Type B pancreatic cell (in vitro differentiated cells): ENCODE results near the gene SYNGR4. TPM values are rescaled to one million over a fixed set of nuclear protein-coding genes. Genes with fewer than 3 reads are reported as not detected.

Experiments used
- DNase-seq: peaks from one replicate; pipeline ENCODE4 v3.0.0; 2021; ENCODE audit warnings: mixed read lengths; ENCODE audit not compliant: unreplicated experiment; ENCODE audit errors: extremely low spot score
- H3K27ac Mint-ChIP-seq: 2 replicates; pipeline ENCODE4 v1.8.0; 2021; ENCODE audit warnings: mild to moderate bottlenecking, mixed read lengths
- H3K27me3 Mint-ChIP-seq: 2 replicates; pipeline ENCODE4 v1.8.0; 2021; ENCODE audit warnings: mixed read lengths
- H3K36me3 Mint-ChIP-seq: 2 replicates; pipeline ENCODE4 v1.8.0; 2021; ENCODE audit warnings: mixed read lengths
- H3K4me1 Mint-ChIP-seq: one replicate; pipeline ENCODE4 v1.8.0; 2021; ENCODE audit warnings: mixed read lengths; ENCODE audit not compliant: unreplicated experiment
- H3K4me3 Mint-ChIP-seq: 2 replicates; pipeline ENCODE4 v1.8.0; 2021; ENCODE audit warnings: mild to moderate bottlenecking, mixed read lengths
- H3K9me3 Mint-ChIP-seq: 2 replicates; pipeline ENCODE4 v1.8.0; 2021; ENCODE audit warnings: mixed read lengths
- total RNA-seq: library from RNA; stranded (reverse); gene quantifications from 2 replicates; pipeline ENCODE4 v1.2.1, GENCODE V29; 2021; ENCODE audit warnings: low replicate concordance
- TF ChIP-seq, protein P1 (sequence below): fragments of 200-600 bp; sonication (generic); conservative IDR thresholded peaks from 2 replicates; pipeline ENCODE4 v1.5.0; 2021; ENCODE audit warnings: antibody characterized with exemption, mild to moderate bottlenecking

The SYNGR4 gene
- total RNA-seq, 1 donor from 2014 or later = not detected

DNA sequence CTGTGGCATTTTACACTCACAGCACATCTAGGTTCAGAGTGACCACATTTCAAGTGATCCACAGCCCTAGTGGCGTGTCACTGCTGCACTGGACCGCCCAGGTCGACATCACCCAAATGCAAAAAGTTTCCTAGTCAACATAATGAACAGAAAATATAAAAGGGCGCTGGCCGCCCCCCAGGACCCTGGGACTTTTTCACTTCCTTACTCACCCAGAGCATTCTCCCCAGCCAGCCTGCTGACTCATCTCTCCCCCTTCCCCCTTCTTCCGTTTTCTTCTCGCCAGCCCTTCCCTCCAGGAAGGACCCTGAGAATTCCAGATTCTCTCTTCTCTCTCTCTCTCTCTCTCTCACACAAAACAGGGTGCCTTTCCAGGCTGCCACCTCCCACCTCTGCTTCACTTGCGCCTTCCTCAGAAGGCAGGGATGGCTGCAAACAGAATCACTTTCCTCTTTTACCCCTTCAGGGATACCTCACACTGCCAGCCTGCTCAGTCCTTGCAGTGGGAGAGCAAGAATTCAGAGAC lies 60.6 kb downstream of the SYNGR4 start:
- no peaks in the 10 kb centered on the region for H3K27me3 Mint-ChIP-seq
- DNase-seq = no peak
- no peaks in the 10 kb centered on the region for H3K9me3 Mint-ChIP-seq
- H3K27ac Mint-ChIP-seq = peak overlapping the region; percentile 69
- TF ChIP-seq, protein P1, sequence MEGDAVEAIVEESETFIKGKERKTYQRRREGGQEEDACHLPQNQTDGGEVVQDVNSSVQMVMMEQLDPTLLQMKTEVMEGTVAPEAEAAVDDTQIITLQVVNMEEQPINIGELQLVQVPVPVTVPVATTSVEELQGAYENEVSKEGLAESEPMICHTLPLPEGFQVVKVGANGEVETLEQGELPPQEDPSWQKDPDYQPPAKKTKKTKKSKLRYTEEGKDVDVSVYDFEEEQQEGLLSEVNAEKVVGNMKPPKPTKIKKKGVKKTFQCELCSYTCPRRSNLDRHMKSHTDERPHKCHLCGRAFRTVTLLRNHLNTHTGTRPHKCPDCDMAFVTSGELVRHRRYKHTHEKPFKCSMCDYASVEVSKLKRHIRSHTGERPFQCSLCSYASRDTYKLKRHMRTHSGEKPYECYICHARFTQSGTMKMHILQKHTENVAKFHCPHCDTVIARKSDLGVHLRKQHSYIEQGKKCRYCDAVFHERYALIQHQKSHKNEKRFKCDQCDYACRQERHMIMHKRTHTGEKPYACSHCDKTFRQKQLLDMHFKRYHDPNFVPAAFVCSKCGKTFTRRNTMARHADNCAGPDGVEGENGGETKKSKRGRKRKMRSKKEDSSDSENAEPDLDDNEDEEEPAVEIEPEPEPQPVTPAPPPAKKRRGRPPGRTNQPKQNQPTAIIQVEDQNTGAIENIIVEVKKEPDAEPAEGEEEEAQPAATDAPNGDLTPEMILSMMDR = no peak
- H3K4me1 Mint-ChIP-seq = peaks cover 6% of the 10 kb centered on the region
- no peak overlapping the region for H3K4me3 Mint-ChIP-seq
- H3K36me3 Mint-ChIP-seq = no peaks in the 10 kb centered on the region

Other genes with a start within 250 kb of the SYNGR4 start
- 48.4 and 84.9 TPM in 2 replicates for gene LIG1, start 194.0 kb upstream of the SYNGR4 start, total RNA-seq
- 6.7 and 10.7 TPM in 2 replicates for gene ZSWIM9, start 193.7 kb upstream of the SYNGR4 start, total RNA-seq
- 21.9 and 50.4 TPM in 2 replicates for gene CARD8, start 108.5 kb upstream of the SYNGR4 start, total RNA-seq
- gene ZNF114, start 94.3 kb upstream of the SYNGR4 start, total RNA-seq = 1.5 and 7.4 TPM in 2 replicates
- 3.8 and 47.8 TPM in 2 replicates for gene EMP3, start 38.8 kb upstream of the SYNGR4 start, total RNA-seq
- 8.6 and 12.8 TPM in 2 replicates for gene TMEM143, start 427 bp upstream of the SYNGR4 start, total RNA-seq
- gene KDELR1, start 27.2 kb downstream of the SYNGR4 start, total RNA-seq = 227 and 245 TPM in 2 replicates
- gene GRIN2D, start 29.3 kb downstream of the SYNGR4 start, total RNA-seq = 0.45 and 0.58 TPM in 2 replicates
- gene GRWD1, start 81.6 kb downstream of the SYNGR4 start, total RNA-seq = 37.2 and 44.0 TPM in 2 replicates
- gene KCNJ14, start 91.2 kb downstream of the SYNGR4 start, total RNA-seq = 1.8 TPM in 2 replicates
- gene CYTH2, start 105.0 kb downstream of the SYNGR4 start, total RNA-seq = 115 and 139 TPM in 2 replicates
- 12.2 and 21.6 TPM in 2 replicates for gene LMTK3, start 147.5 kb downstream of the SYNGR4 start, total RNA-seq
- gene SULT2B1, start 187.8 kb downstream of the SYNGR4 start, total RNA-seq = 0.77 and 5.3 TPM in 2 replicates
- not detected in 2 replicates for gene SPACA4, start 242.4 kb downstream of the SYNGR4 start, total RNA-seq